ENCODE data around the gene CACNA1D. TPM values are rescaled to one million over a fixed set of nuclear protein-coding genes. Genes with fewer than 3 reads are reported as not detected.

CACNA1D gene
- total and polyA plus RNA-seq, 2 experiments from 2014 or later: 5.2 to 27.8 TPM

DNA sequence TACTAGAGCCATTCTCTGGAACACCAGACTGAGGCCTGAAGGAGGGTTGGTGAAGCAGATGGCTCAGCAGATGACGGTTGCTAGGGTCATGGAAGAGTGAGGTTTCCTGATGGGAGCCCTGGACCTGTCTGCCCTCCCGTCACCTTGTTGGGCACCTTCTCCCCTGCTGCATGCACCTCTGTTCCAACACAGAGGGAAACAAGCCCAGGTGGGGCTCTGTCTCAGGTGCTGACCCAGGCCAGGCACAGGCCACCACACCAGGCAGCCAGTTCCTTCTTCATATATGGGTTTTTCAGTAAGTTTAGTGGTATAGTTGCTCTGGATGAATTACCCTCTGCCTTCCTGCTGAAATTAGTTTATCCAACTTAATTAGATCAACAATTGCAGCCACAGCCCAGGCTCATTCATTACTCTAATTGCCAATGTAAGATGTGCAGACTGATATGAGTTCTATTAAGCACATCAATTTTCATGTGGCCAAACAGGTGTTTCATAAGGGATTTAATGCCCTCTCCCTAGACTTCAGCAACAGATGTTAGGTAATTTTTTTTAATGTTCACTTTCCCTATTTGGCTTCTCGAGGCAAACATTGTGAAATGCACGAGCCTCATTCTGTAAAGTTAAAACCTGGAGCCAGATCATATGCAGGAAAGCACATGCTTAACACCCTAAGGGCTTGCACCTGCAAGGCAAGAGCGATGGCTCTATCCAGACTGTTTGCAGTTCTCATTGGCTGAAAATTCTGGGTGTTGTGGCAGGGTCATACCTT lies 177.0 kb downstream of the CACNA1D start:
- Histone ChIP-seq H4K20me1 (ENCODE audit: insufficient read depth, poor library complexity, severe bottlenecking) (no peaks in the 10 kb centered on the region), H3K27ac (no peak overlapping the region), H2AFZ (no peak overlapping the region), H3K9me2 (replicated peaks; ENCODE audit: insufficient read depth) (no peaks in the 10 kb centered on the region), H3K27me3 (no peaks in the 10 kb centered on the region), H3K36me3 (replicated peaks; ENCODE audit: insufficient read depth, low read depth) (no peaks in the 10 kb centered on the region), H3K9me3 (ENCODE audit: low read depth) (no peaks in the 10 kb centered on the region), H3K4me1 (ENCODE audit: insufficient read depth) (peaks cover 16% of the 10 kb centered on the region), H3K4me3 (no peak overlapping the region), H3K4me2 (no peak overlapping the region), H3K79me2 (no peaks in the 10 kb centered on the region)
- no peak for DNase-seq (ENCODE audit: low spot score)
- TF ChIP-seq, protein P1, sequence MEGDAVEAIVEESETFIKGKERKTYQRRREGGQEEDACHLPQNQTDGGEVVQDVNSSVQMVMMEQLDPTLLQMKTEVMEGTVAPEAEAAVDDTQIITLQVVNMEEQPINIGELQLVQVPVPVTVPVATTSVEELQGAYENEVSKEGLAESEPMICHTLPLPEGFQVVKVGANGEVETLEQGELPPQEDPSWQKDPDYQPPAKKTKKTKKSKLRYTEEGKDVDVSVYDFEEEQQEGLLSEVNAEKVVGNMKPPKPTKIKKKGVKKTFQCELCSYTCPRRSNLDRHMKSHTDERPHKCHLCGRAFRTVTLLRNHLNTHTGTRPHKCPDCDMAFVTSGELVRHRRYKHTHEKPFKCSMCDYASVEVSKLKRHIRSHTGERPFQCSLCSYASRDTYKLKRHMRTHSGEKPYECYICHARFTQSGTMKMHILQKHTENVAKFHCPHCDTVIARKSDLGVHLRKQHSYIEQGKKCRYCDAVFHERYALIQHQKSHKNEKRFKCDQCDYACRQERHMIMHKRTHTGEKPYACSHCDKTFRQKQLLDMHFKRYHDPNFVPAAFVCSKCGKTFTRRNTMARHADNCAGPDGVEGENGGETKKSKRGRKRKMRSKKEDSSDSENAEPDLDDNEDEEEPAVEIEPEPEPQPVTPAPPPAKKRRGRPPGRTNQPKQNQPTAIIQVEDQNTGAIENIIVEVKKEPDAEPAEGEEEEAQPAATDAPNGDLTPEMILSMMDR (IDR thresholded peaks at IDR 0.05; ENCODE audit: poor library complexity): no peak
- TF ChIP-seq EZH2phosphoT487 (IDR thresholded peaks at IDR 0.05; ENCODE audit: low read depth, severe bottlenecking, unreplicated experiment) (no peak), EZH2 (IDR thresholded peaks at IDR 0.05; ENCODE audit: borderline replicate concordance) (no peak)
- 88% methylated on average over 5 of the region's 5 CpGs for WGBS (ENCODE audit: low lambda C conversion rate, missing lambda C conversion rate)

DNA sequence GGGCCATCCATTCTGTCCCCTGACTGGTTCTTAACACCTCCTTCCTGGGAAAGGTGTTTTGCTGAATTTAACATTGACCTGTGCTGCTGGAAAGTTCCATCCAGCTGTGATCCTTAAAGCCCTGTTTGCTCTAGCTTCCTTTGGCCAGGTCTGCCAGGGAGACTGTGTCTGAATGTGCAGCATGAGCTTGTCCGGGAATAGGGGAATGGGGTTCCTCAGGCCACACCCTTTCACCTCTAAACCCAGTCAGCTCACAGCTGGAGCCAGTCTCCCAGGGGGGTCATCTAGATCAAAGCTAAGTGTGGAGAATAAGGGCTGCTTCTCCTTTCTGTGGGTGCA lies 177.5 kb downstream of the CACNA1D start:
- WGBS (ENCODE audit: low lambda C conversion rate, missing lambda C conversion rate): 86% methylated on average over 1 of the region's 1 CpG
- Histone ChIP-seq H4K20me1 (ENCODE audit: insufficient read depth, poor library complexity, severe bottlenecking) (no peaks in the 10 kb centered on the region), H3K9me2 (replicated peaks; ENCODE audit: insufficient read depth) (no peaks in the 10 kb centered on the region)

DNA sequence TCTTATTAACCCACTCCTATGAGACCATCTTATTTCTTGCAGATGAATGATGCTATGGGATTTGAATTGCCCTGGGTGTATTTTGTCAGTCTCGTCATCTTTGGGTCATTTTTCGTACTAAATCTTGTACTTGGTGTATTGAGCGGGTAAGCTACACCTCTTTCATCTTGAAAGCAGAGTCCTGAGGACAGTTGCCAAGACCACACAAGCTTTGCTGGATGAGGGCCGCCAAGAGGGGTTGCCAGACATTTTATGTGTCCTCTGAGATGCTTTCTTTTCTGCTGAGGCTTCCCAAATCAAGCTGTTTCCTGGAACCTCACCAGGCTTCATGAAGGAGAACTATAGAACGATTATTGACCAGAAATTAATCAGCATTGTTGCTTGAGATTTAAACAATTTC lies 178.6 kb downstream of the CACNA1D start:
- DNase-seq (ENCODE audit: low spot score): peak; percentile 42
- no peak overlapping the region for H3K4me3 ChIP-seq
- H3K9me2 ChIP-seq (replicated peaks; ENCODE audit: insufficient read depth): no peaks in the 10 kb centered on the region
- H3K4me1 ChIP-seq (ENCODE audit: insufficient read depth): peaks cover 16% of the 10 kb centered on the region
- no peaks in the 10 kb centered on the region for H3K9me3 ChIP-seq (ENCODE audit: low read depth)
- no peak overlapping the region for H2AFZ ChIP-seq
- H3K27ac ChIP-seq: peak overlapping the region; percentile 71
- TF ChIP-seq EZH2 (IDR thresholded peaks at IDR 0.05; ENCODE audit: borderline replicate concordance) (no peak), EZH2phosphoT487 (IDR thresholded peaks at IDR 0.05; ENCODE audit: low read depth, severe bottlenecking, unreplicated experiment) (no peak)
- TF ChIP-seq, protein P1 (IDR thresholded peaks at IDR 0.05; ENCODE audit: poor library complexity): no peak
- no peaks in the 10 kb centered on the region for H4K20me1 ChIP-seq (ENCODE audit: insufficient read depth, poor library complexity, severe bottlenecking)
- peak overlapping the region; percentile 31 for H3K4me2 ChIP-seq
- no peaks in the 10 kb centered on the region for H3K27me3 ChIP-seq
- 68% methylated on average over 5 of the region's 5 CpGs for WGBS (ENCODE audit: low lambda C conversion rate, missing lambda C conversion rate)
- no peaks in the 10 kb centered on the region for H3K79me2 ChIP-seq
- H3K36me3 ChIP-seq (replicated peaks; ENCODE audit: insufficient read depth, low read depth): no peaks in the 10 kb centered on the region

More for the DNA sequence above, 177.5 kb downstream of the CACNA1D start:
- no peak overlapping the region for H3K4me3 ChIP-seq
- H3K27ac ChIP-seq: no peak overlapping the region
- TF ChIP-seq EZH2phosphoT487 (IDR thresholded peaks at IDR 0.05; ENCODE audit: low read depth, severe bottlenecking, unreplicated experiment): no peak
- TF ChIP-seq EZH2 (IDR thresholded peaks at IDR 0.05; ENCODE audit: borderline replicate concordance): no peak
- TF ChIP-seq, protein P1 (IDR thresholded peaks at IDR 0.05; ENCODE audit: poor library complexity): no peak
- no peaks in the 10 kb centered on the region for H3K36me3 ChIP-seq (replicated peaks; ENCODE audit: insufficient read depth, low read depth)
- H3K27me3 ChIP-seq: no peaks in the 10 kb centered on the region
- H3K79me2 ChIP-seq: no peaks in the 10 kb centered on the region
- H2AFZ ChIP-seq: no peak overlapping the region
- H3K4me1 ChIP-seq (ENCODE audit: insufficient read depth): peaks cover 16% of the 10 kb centered on the region
- no peak overlapping the region for H3K4me2 ChIP-seq
- no peak for DNase-seq (ENCODE audit: low spot score)
- H3K9me3 ChIP-seq (ENCODE audit: low read depth): no peaks in the 10 kb centered on the region
